ENCODE measurements around the gene CLECL1. TPM values are rescaled to one million over a fixed set of nuclear protein-coding genes. Genes with fewer than 3 reads are reported as not detected.
A peak's percentile ranks its signal among the peaks of the same experiment; 100 is the strongest.
"Not testable (repeated sequence)": the region's sequence is repeated elsewhere in the genome, so short reads cannot be mapped to it uniquely, and the experiment has no call there.

CLECL1 gene
- total RNA-seq, 1 donor from 2014 or later, result 111 TPM

DNA sequence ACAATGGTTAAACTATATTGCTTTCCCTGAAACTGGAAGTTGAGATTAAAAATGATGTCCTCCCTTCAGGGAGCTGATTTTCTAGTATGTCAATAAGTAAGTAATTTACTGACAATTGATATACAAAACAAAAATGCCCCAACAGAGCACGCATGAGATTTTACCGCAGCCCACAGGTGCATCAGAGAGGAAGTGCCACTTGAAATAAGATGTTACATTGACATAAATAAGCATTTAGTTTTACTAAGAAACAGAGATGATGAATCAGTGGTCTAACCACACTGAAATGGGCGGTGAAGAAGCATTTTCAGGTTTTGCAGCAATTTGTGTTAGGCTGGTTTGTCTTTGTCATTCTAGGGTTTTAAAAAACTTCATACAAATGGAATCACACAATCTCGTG lies 8.8 kb upstream of the CLECL1 start:
- ChIA-PET CTCF (interaction anchor here (0.7 to 5.0 kb wide), 12 partner anchors 10 to 108 kb away, joined by 3 to 35 read pairs (median 12); partner anchors contain the start of gene CLEC2D), POLR2A (interaction anchor here (0.7 to 7.0 kb wide), 16 partner anchors 10 to 103 kb away, joined by 3 to 100 read pairs (median 16); partner anchors contain the start of genes CD69, CLEC2D and CLECL1)
- no peaks in the 10 kb centered on the region for H3K27me3 Mint-ChIP-seq
- ATAC-seq (ENCODE audit: low read depth) (peak; percentile 56), DNase-seq (no peak)
- peak overlapping the region; percentile 75 for H3K4me3 Mint-ChIP-seq
- TF ChIP-seq, protein P1, sequence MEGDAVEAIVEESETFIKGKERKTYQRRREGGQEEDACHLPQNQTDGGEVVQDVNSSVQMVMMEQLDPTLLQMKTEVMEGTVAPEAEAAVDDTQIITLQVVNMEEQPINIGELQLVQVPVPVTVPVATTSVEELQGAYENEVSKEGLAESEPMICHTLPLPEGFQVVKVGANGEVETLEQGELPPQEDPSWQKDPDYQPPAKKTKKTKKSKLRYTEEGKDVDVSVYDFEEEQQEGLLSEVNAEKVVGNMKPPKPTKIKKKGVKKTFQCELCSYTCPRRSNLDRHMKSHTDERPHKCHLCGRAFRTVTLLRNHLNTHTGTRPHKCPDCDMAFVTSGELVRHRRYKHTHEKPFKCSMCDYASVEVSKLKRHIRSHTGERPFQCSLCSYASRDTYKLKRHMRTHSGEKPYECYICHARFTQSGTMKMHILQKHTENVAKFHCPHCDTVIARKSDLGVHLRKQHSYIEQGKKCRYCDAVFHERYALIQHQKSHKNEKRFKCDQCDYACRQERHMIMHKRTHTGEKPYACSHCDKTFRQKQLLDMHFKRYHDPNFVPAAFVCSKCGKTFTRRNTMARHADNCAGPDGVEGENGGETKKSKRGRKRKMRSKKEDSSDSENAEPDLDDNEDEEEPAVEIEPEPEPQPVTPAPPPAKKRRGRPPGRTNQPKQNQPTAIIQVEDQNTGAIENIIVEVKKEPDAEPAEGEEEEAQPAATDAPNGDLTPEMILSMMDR (IDR thresholded peaks at IDR 0.05), result no peak
- H3K36me3 Mint-ChIP-seq (ENCODE audit: low read depth), result peaks cover 4% of the 10 kb centered on the region
- no peaks in the 10 kb centered on the region for H3K9me3 Mint-ChIP-seq
- intact Hi-C loops (cut with micrococcal nuclease), result loop anchor here (1.0 kb wide), 5 partner anchors 8 to 107 kb away; partner anchors contain the start of genes CLEC2D and CLECL1
- H3K27ac Mint-ChIP-seq, result peak overlapping the region; percentile 94
- peaks cover 72% of the 10 kb centered on the region for H3K4me1 Mint-ChIP-seq

DNA sequence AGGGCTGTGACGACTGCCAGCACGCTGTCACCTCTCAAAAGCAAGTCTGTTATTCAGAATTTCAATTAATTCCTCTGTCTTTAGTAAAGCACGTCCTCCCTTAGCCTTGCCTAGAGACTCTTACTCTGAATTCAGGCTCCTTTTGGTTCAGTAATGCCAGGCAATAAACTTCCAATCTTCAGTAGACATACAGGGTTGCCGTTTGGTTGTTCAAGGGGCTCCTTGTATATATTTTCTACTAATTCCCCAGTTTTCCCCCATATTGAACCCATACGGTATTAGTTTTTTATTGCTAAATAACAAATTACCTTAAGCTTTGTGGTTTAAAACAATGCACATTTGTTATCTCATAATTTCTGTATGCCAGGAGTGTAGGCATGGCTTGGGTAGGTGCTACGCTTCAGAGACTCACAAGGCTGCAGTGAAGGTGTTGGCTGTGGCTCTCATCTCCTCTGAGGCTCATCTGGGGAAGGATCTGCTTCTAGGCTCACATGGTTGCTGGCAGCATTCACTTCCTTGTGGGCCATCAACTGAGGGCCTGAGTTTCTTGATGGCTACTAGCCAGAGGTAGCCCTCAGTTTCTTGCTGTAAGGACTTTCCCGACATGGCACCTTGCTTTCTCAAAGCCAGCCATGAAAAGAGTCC lies 7.3 kb upstream of the CLECL1 start:
- TF ChIP-seq, protein P1 (IDR thresholded peaks at IDR 0.05), result no peak
- Mint-ChIP-seq H3K36me3 (ENCODE audit: low read depth) (peaks cover 4% of the 10 kb centered on the region), H3K4me3 (peak overlapping the region; percentile 71), H3K4me1 (peaks cover 83% of the 10 kb centered on the region), H3K27me3 (no peaks in the 10 kb centered on the region), H3K27ac (peak overlapping the region; percentile 89), H3K9me3 (no peaks in the 10 kb centered on the region)
- POLR2A ChIA-PET, result interaction anchor here (0.6 to 7.0 kb wide), 7 partner anchors 9 to 92 kb away, joined by 6 to 100 read pairs (median 47); partner anchors contain the start of genes CLEC2D and CLECL1
- CTCF ChIA-PET, result no interaction called here
- intact Hi-C loops (cut with micrococcal nuclease), result no loop called here
- DNase-seq (no peak), ATAC-seq (ENCODE audit: low read depth) (peak; percentile 73)

DNA sequence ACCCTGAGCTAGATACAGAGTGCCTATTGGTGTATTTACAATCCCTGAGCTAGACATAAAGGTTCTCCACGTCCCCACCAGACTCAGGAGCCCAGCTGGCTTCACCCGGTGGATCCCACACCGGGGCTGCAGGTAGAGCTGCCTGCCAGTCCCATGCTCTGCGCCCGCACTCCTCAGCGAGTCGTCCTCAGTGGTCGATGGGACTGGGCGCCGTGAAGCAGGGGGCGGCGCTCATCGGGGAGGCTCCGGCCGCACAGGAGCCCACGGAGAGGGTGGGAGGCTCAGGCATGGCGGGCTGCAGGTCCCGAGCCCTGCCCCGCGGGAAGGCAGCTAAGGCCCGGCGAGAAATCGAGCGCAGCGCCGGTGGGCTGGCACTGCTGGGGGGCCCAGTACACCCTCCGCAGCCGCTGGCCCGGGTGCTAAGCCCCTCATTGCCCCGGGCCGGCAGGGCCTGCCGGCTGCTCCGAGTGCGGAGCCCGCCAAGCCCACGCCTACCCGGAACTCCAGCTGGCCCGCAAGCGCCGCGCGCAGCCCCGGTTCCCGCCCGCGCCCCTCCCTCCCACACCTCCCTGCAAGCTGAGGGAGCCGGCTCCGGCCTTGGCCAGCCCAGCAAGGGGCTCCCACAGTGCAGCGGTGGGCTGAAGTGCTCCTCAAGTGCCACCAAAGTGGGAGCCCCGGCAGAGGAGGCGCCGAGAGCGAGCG lies 6.7 kb upstream of the CLECL1 start:
- ATAC-seq (ENCODE audit: low read depth); H3K9me3 Mint-ChIP-seq; intact Hi-C loops (cut with micrococcal nuclease); H3K27me3 Mint-ChIP-seq; DNase-seq; H3K36me3 Mint-ChIP-seq (ENCODE audit: low read depth): not testable (repeated sequence)
- Mint-ChIP-seq H3K4me1 (peaks cover 82% of the 10 kb centered on the region), H3K4me3 (peak overlapping the region; percentile 71), H3K27ac (peak overlapping the region; percentile 89)
- ChIA-PET CTCF (interaction anchor here (0.6 kb wide), 1 partner anchor 9 kb away, joined by 3 read pairs; no protein-coding TSS in a partner anchor), POLR2A (interaction anchor here (0.6 to 7.0 kb wide), 8 partner anchors 8 to 92 kb away, joined by 6 to 100 read pairs (median 28); partner anchors contain the start of genes CLEC2D and CLECL1)

DNA sequence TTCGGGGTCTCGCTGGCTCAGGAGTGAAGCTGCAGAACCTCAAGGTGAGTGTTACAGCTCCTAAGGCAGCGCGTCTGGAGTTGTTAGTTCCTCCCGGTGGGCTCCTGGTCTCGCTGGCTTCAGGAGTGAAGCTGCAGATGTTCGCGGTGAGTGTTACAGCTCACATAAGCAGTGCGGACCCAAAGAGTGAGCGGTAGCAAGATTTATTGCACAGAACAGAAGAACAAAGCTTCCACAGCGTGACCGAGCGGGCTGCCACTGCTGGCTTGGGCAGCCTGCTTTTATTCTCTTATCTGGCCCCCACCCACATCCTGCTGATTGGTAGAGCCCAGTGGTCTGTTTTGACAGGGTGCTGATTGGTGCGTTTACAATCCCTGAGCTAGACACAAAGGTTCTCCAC lies 6.0 kb upstream of the CLECL1 start:
- POLR2A ChIA-PET, result interaction anchor here (1.4 to 7.0 kb wide), 5 partner anchors 7 to 91 kb away, joined by 9 to 100 read pairs (median 87); partner anchors contain the start of genes CLEC2D and CLECL1
- H3K4me3 Mint-ChIP-seq, result peak overlapping the region; percentile 67

DNA sequence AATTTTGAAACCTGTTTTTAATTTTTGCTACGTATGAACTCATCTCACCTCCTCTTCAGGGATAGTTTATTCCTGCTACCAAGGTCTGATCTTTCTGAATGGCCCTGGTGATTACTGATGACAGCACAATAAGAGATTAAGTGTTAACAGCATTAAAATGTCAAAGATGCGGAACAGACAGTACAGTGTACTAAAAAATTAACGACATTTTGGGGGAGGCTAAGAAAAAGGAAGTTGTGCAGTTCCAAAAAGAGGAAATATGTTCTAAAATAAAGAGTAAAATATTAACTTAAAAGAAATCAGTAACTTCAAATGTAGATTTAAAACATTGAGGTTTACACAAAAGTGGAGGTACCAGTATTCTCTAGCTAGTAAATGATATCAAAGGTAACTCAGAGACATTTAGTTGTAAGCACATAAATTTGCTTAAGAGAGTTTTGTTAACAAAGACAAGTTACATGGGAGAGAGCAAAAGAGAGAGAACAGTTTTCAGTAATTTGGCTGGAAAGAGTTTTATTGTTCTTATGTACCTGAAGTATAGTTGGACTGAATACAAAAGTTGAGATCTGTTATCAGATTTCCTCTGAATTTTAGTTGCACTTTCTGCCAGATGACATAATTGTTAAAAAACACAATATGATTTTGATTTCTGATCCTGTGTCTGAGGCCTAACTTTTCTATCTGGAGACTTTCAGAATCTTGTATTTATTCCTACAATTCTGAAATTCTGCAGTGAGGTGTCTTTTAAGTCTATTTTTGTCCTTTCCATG lies 4.2 kb upstream of the CLECL1 start:
- no peaks in the 10 kb centered on the region for H3K27me3 Mint-ChIP-seq
- TF ChIP-seq, protein P1 (IDR thresholded peaks at IDR 0.05), result no peak
- H3K4me3 Mint-ChIP-seq, result peak overlapping the region; percentile 73
- H3K36me3 Mint-ChIP-seq (ENCODE audit: low read depth), result peaks cover 11% of the 10 kb centered on the region
- POLR2A ChIA-PET, result interaction anchor here (0.6 to 7.0 kb wide), 8 partner anchors 15 to 89 kb away, joined by 3 to 89 read pairs (median 6); partner anchors contain the start of gene CLEC2D
- CTCF ChIA-PET, result no interaction called here
- no peak for DNase-seq
- peaks cover 78% of the 10 kb centered on the region for H3K4me1 Mint-ChIP-seq
- H3K9me3 Mint-ChIP-seq, result no peaks in the 10 kb centered on the region
- intact Hi-C loops (cut with micrococcal nuclease), result loop anchor here (1.0 kb wide), 2 partner anchors 16 to 89 kb away; no protein-coding TSS in a partner anchor
- peak overlapping the region; percentile 92 for H3K27ac Mint-ChIP-seq
- ATAC-seq (ENCODE audit: low read depth), result peak; percentile 35

More for the DNA sequence above, 6.0 kb upstream of the CLECL1 start:
- peak overlapping the region; percentile 92 for H3K27ac Mint-ChIP-seq
- H3K36me3 Mint-ChIP-seq (ENCODE audit: low read depth); ATAC-seq (ENCODE audit: low read depth); DNase-seq; H3K9me3 Mint-ChIP-seq; intact Hi-C loops (cut with micrococcal nuclease); H3K27me3 Mint-ChIP-seq: not testable (repeated sequence)
- CTCF ChIA-PET, result interaction anchor here (0.6 to 1.2 kb wide), 2 partner anchors 9 to 16 kb away, joined by 3 read pairs; no protein-coding TSS in a partner anchor
- H3K4me1 Mint-ChIP-seq, result peaks cover 83% of the 10 kb centered on the region

Measured in activated B cell treated with CpG ODN at 0.5 μM for 24 hours (primary cell).